Glutamatergic neuron (in vitro differentiated cells): ENCODE data around the gene PSD4. TPM values are rescaled to one million over a fixed set of nuclear protein-coding genes. Genes with fewer than 3 reads are reported as not detected.

ENCODE experiments used
- DNase-seq: peaks from one replicate; pipeline ENCODE4 v3.0.0; 2022
- H3K27ac Mint-ChIP-seq: one replicate; pipeline ENCODE4 v1.8.0; 2020; ENCODE audit warnings: mild to moderate bottlenecking, mixed read lengths, inconsistent platforms; ENCODE audit not compliant: unreplicated experiment
- H3K27me3 Mint-ChIP-seq: one replicate; pipeline ENCODE4 v1.8.0; 2020; ENCODE audit warnings: mild to moderate bottlenecking, moderate library complexity, mixed read lengths, inconsistent platforms; ENCODE audit not compliant: unreplicated experiment
- H3K36me3 Mint-ChIP-seq: one replicate; pipeline ENCODE4 v1.8.0; 2020; ENCODE audit warnings: mild to moderate bottlenecking, mixed read lengths, inconsistent platforms; ENCODE audit not compliant: unreplicated experiment
- H3K4me1 Mint-ChIP-seq: one replicate; pipeline ENCODE4 v1.8.0; 2020; ENCODE audit warnings: mild to moderate bottlenecking, low read depth, mixed read lengths, inconsistent platforms; ENCODE audit not compliant: unreplicated experiment
- H3K4me3 Mint-ChIP-seq: one replicate; pipeline ENCODE4 v1.8.0; 2020; ENCODE audit warnings: mild to moderate bottlenecking, mixed read lengths, inconsistent platforms; ENCODE audit not compliant: unreplicated experiment
- H3K9me3 Mint-ChIP-seq: one replicate; pipeline ENCODE4 v1.8.0; 2020; ENCODE audit warnings: mild to moderate bottlenecking, moderate library complexity, mixed read lengths, inconsistent platforms; ENCODE audit not compliant: unreplicated experiment
- total RNA-seq: library from RNA; stranded (reverse); fragmentation: NEBNext Ultra II Directional; extraction: Animal tissue kit (Norgen Biotek cat#: 25700); gene quantifications from one replicate; pipeline ENCODE4 v1.2.1, GENCODE V29; 2021; ENCODE audit not compliant: unreplicated experiment
- TF ChIP-seq, protein P1 (sequence below): fragments of 200-600 bp; sonication (generic); IDR thresholded peaks from one replicate; pipeline ENCODE4 v1.5.0; 2021; ENCODE audit not compliant: partially characterized antibody, unreplicated experiment

PSD4 gene
- total RNA-seq, 1 donor from 2014 or later: 1.2 TPM

DNA sequence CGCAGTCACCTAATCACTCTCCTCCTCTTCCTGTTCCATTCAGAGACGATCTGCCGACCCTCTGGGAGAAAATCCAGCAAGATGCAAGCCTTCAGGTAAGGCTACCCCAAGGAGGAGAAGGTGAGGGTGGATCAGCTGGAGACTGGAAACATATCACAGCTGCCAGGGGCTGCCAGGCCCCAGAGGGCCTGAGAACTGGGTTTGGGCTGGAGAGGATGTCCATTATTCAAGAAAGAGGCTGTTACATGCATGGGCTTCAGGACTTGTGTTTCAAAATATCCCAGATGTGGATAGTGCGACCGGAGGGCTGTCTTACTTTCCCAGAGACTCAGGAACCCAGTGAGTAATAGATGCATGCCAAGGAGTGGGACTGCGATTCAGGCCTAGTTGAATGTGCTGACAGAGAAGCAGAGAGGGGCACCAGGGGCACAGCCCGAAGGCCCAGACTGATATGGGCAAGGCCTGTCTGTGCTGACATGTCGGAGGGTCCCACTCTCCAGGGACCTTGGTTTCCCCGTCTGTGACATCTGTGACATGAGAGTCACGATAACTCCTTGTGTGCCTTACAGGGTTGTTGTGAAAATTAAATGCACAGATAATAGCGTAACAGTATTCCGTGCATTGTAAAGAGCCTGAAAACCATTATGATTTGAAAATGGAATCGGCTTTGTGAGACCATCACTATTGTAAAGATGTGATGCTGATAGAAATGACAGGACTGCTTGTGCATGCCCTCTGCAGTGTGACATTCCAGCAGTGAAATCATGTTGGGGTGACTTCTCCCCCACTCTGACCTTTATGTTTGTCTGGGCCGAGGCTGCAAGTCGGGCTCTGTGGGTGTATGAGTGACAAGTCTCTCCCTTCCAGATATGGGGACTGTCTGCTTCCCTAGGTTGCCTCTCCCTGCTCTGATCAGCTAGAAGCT, 45.9 kb upstream of the PSD4 start:
- Mint-ChIP-seq H3K27ac (no peak overlapping the region), H3K4me1 (no peaks in the 10 kb centered on the region), H3K27me3 (peaks cover 6% of the 10 kb centered on the region), H3K36me3 (no peaks in the 10 kb centered on the region), H3K9me3 (no peaks in the 10 kb centered on the region), H3K4me3 (no peak overlapping the region)
- TF ChIP-seq, protein P1, sequence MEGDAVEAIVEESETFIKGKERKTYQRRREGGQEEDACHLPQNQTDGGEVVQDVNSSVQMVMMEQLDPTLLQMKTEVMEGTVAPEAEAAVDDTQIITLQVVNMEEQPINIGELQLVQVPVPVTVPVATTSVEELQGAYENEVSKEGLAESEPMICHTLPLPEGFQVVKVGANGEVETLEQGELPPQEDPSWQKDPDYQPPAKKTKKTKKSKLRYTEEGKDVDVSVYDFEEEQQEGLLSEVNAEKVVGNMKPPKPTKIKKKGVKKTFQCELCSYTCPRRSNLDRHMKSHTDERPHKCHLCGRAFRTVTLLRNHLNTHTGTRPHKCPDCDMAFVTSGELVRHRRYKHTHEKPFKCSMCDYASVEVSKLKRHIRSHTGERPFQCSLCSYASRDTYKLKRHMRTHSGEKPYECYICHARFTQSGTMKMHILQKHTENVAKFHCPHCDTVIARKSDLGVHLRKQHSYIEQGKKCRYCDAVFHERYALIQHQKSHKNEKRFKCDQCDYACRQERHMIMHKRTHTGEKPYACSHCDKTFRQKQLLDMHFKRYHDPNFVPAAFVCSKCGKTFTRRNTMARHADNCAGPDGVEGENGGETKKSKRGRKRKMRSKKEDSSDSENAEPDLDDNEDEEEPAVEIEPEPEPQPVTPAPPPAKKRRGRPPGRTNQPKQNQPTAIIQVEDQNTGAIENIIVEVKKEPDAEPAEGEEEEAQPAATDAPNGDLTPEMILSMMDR: no peak
- no peak for DNase-seq

DNA sequence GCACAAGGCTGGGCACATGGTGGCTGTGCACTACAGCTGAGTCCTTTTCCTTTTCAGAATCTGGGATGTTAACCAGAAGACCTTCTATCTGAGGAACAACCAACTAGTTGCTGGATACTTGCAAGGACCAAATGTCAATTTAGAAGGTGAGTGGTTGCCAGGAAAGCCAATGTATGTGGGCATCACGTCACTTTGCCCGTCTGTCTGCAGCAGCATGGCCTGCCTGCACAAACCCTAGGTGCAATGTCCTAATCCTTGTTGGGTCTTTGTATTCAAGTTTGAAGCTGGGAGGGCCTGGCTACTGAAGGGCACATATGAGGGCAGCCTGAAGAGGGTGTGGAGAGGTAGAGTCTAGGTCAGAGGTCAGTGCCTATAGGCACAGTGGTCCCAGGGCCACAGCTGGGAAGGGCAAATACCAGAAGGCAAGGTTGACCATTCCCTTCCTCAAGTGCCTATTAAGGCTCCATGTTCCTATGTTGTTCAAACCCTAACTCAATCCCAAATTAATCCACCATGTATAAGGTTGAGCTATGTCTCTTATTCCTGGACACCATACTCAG, 44.2 kb upstream of the PSD4 start:
- TF ChIP-seq, protein P1: no peak
- Mint-ChIP-seq H3K9me3 (no peaks in the 10 kb centered on the region), H3K4me3 (no peak overlapping the region), H3K27ac (no peak overlapping the region), H3K36me3 (no peaks in the 10 kb centered on the region), H3K4me1 (no peaks in the 10 kb centered on the region), H3K27me3 (peaks cover 6% of the 10 kb centered on the region)
- DNase-seq: no peak

DNA sequence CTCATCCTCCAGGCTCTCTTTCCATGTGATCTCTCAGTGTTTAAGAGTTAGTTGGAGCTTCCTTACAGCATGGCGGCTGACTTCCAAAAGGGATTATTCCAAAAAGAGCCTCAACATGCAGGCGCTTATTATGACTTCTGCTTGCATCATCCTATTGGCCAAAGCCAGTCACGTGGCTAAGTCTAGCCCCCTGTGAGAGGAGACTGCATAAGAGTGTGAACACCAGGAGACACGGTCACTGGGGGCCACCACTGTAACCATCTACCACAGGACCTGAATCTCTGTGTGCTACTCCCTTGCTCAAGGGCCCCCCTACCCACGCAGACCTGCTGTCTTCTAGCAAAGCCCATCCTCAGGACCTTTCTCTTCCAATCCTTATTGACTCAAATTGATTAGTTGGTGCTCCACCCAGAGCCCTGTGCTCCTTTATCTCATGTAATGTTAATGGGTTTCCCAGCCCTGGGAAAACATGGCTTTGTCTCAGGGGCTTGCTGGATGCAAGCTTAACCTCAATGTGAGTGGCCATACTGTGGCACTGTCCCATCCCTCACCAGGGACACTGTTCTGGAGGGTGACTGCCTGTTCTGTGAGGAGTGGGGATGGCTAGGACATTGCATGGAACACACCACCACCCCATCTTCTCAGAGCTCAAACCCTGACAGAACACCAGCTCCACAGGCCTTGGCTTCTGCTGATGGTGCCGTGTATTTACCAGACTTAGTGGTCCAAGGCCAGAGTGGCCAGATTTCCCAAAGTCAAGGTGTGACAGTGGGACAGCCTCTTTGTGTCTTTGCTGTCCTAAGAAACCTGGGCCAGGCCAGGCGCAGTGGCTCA, 42.2 kb upstream of the PSD4 start:
- H3K27ac Mint-ChIP-seq: no peak overlapping the region
- no peaks in the 10 kb centered on the region for H3K9me3 Mint-ChIP-seq
- DNase-seq: no peak
- H3K4me3 Mint-ChIP-seq: no peak overlapping the region
- TF ChIP-seq, protein P1: no peak
- H3K27me3 Mint-ChIP-seq: peaks cover 3% of the 10 kb centered on the region
- H3K36me3 Mint-ChIP-seq: no peaks in the 10 kb centered on the region
- H3K4me1 Mint-ChIP-seq: no peaks in the 10 kb centered on the region

DNA sequence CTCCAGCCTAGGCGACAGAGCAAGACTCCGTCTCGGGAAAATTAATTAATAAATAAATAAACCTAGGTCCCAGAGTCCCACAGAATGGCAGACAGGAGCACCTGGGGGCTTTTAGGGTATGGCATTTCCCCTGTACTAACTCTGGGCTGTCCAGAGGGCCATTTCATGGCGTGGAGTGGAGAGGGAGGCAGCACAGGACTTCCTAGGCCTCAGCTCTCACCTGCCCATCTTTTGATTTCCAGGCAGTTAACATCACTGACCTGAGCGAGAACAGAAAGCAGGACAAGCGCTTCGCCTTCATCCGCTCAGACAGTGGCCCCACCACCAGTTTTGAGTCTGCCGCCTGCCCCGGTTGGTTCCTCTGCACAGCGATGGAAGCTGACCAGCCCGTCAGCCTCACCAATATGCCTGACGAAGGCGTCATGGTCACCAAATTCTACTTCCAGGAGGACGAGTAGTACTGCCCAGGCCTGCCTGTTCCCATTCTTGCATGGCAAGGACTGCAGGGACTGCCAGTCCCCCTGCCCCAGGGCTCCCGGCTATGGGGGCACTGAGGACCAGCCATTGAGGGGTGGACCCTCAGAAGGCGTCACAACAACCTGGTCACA, 41.3 kb upstream of the PSD4 start:
- H3K27me3 Mint-ChIP-seq: peaks cover 5% of the 10 kb centered on the region
- H3K4me3 Mint-ChIP-seq: no peak overlapping the region
- TF ChIP-seq, protein P1: no peak
- H3K27ac Mint-ChIP-seq: no peak overlapping the region
- no peaks in the 10 kb centered on the region for H3K36me3 Mint-ChIP-seq
- H3K4me1 Mint-ChIP-seq: no peaks in the 10 kb centered on the region
- no peaks in the 10 kb centered on the region for H3K9me3 Mint-ChIP-seq
- DNase-seq: no peak
